Cerebellar nuclear complex (tissue), 1 donor: Measurements from ENCODE around the gene STEAP3.
"Not testable (repeated sequence)": the region's sequence is repeated elsewhere in the genome, so short reads cannot be mapped to it uniquely, and the experiment has no call there.

Experiments used
- DNase-seq, 2 experiments: peaks; one replicate each; lab custom pipeline; 2025; lab: John Stamatoyannopoulos, UW

STEAP3 gene

GRCh38 chr2:119261493-119262225 is 38.0 kb downstream of the STEAP3 start:
- DNase-seq: no peak

GRCh38 chr2:119263025-119263424 is 39.4 kb downstream of the STEAP3 start:
- no peak for DNase-seq

- DNase-seq: peak; percentile 16 to 45
These were observed 40.0 kb downstream of the STEAP3 start for GRCh38 chr2:119263656-119264055.

- DNase-seq: peak in 1 of 2 experiments; percentile 30
These were observed 41.4 kb downstream of the STEAP3 start for GRCh38 chr2:119264781-119265692.

GRCh38 chr2:119265693-119266066 is 42.0 kb downstream of the STEAP3 start:
- no peak for DNase-seq

- DNase-seq: no peak
These were observed 42.5 kb downstream of the STEAP3 start for GRCh38 chr2:119266091-119266589.

GRCh38 chr2:119267604-119268003 is 44.0 kb downstream of the STEAP3 start:
- no peak for DNase-seq

- DNase-seq: no peak
These were observed 53.2 kb downstream of the STEAP3 start for GRCh38 chr2:119276864-119277263.

- not testable (repeated sequence) for DNase-seq
These were observed 54.8 kb downstream of the STEAP3 start for GRCh38 chr2:119278385-119278784.

GRCh38 chr2:119278946-119279345 is 55.3 kb downstream of the STEAP3 start:
- no peak for DNase-seq

- DNase-seq: no peak
These were observed 56.0 kb downstream of the STEAP3 start for GRCh38 chr2:119279666-119280065.

- no peak for DNase-seq
These were observed 57.0 kb downstream of the STEAP3 start for GRCh38 chr2:119280680-119281079.

- DNase-seq: no peak
These were observed 58.7 kb downstream of the STEAP3 start for GRCh38 chr2:119282146-119282995.

- peak in 1 of 2 experiments; percentile 11 for DNase-seq
These were observed 59.4 kb downstream of the STEAP3 start for GRCh38 chr2:119282996-119283511.

GRCh38 chr2:119283873-119284331 is 60.3 kb downstream of the STEAP3 start:
- peak in 1 of 2 experiments; percentile 25 for DNase-seq

- no peak for DNase-seq
These were observed 63.0 kb downstream of the STEAP3 start for GRCh38 chr2:119286661-119287060.

GRCh38 chr2:119288576-119288975 is 64.9 kb downstream of the STEAP3 start:
- DNase-seq: no peak

- DNase-seq: no peak
These were observed 65.5 kb downstream of the STEAP3 start for GRCh38 chr2:119289093-119289492.

- DNase-seq: no peak
These were observed 66.0 kb downstream of the STEAP3 start for GRCh38 chr2:119289642-119290041.

GRCh38 chr2:119290859-119291587 is 67.4 kb downstream of the STEAP3 start:
- DNase-seq: peak in 1 of 2 experiments; percentile 52
